K562 (cell line): ENCODE data around the gene NDUFB10. TPM values are rescaled to one million over a fixed set of nuclear protein-coding genes. Genes with fewer than 3 reads are reported as not detected.

Source experiments
- ATAC-seq: fragments of 200-7000 bp; cut with Tn5 transposase; 3 replicates; pipeline ENCODE4 v1.9.1; 2020; ENCODE audit warnings: moderate library complexity
- BruUV-seq: library from RNA; stranded (reverse); fragments of 400-500 nt; replicated peaks from 2 replicates; lab custom pipeline; 2021; lab: Mats Ljungman, UMichigan
- CTCF ChIA-PET: fragments of 300-600 bp; formaldehyde crosslinking; extraction: SDS; loops from one replicate; lab custom pipeline; 2021; ENCODE audit warnings: low intra/inter-chr PET ratio; lab: Yijun Ruan, JAX
- POLR2A ChIA-PET: fragments of 300-600, 350-650 bp; sonication (Branson Sonifier 250); formaldehyde crosslinking; extraction: SDS; loops from one replicate; lab custom pipeline; 2021; ENCODE audit warnings: antibody characterized with exemption, inconsistent platforms; lab: Yijun Ruan, JAX
- DNase-seq, 4 experiments: peaks; one replicate each; pipeline versions ENCODE4 v3.0.0 to v3.0.0-alpha.2; 2011 to 2018; ENCODE audit warnings: low spot score in 3 of 4, mixed read lengths in 3 of 4; ENCODE audit errors: extremely low read depth in 1 of 4
- FAIRE-seq: peaks from 2 replicates; lab custom pipeline; 2011; peaks lifted over from hg19 to GRCh38; lab: Jason Lieb, UNC
- H2AFZ ChIP-seq: 2 replicates; pipeline ENCODE4 v1.6.0; 2011; ENCODE audit warnings: low read depth, low read length, control low read depth, inconsistent platforms
- H3K27ac ChIP-seq: fragments of 200-600 bp; 3 replicates; pipeline ENCODE4 v1.8.0; 2011; ENCODE audit warnings: low read depth, mild to moderate bottlenecking, control low read depth, inconsistent platforms, low read length, moderate library complexity, mixed read lengths; ENCODE audit errors: extremely low read depth
- H3K27me3 ChIP-seq, 2 experiments: fragments of 300-600 bp in 1 of 2; 2 replicates in 1 of 2; 3 replicates in 1 of 2; pipeline versions ENCODE4 v1.6.0 to v1.8.0; 2011; ENCODE audit warnings: inconsistent platforms in 2 of 2, low read length in 2 of 2, mild to moderate bottlenecking in 1 of 2, mixed read lengths in 1 of 2, moderate library complexity in 1 of 2; ENCODE audit not compliant: control insufficient read depth in 2 of 2, insufficient read depth in 2 of 2
- H3K36me3 ChIP-seq: fragments of 300-600 bp; 3 replicates; pipeline ENCODE4 v1.8.0; 2011; ENCODE audit warnings: mild to moderate bottlenecking, low read length, inconsistent platforms; ENCODE audit not compliant: control insufficient read depth, insufficient read depth
- H3K4me1 ChIP-seq, 2 experiments: fragments of 200-600 bp in 1 of 2; replicated peaks in 1 of 2; 2 replicates in 1 of 2; 3 replicates in 1 of 2; pipeline versions ENCODE4 v1.5.1 to v1.8.0; 2011; ENCODE audit warnings: inconsistent platforms in 2 of 2, low read length in 2 of 2, mild to moderate bottlenecking in 1 of 2, mixed read lengths in 1 of 2, moderate library complexity in 1 of 2; ENCODE audit not compliant: control insufficient read depth in 2 of 2, insufficient read depth in 2 of 2
- H3K4me2 ChIP-seq: 2 replicates; pipeline ENCODE4 v1.6.1; 2011; ENCODE audit warnings: low read length, control low read depth, inconsistent platforms, mixed read lengths; ENCODE audit not compliant: insufficient read depth
- H3K4me3 ChIP-seq: fragments of 200-600 bp; sonication (generic), shearing (Covaris generic); 2 replicates; pipeline ENCODE4 v1.5.1; 2016; ENCODE audit warnings: control low read depth, inconsistent platforms
- H3K79me2 ChIP-seq: fragments of 200-600 bp; 3 replicates; pipeline ENCODE4 v1.8.0; 2011; ENCODE audit warnings: low read length, inconsistent platforms; ENCODE audit not compliant: control insufficient read depth, insufficient read depth
- H3K9ac ChIP-seq, 2 experiments: 2 replicates each; pipeline versions ENCODE4 v1.6.0 to v1.6.1; 2011; ENCODE audit warnings: low read depth in 2 of 2, low read length in 2 of 2, control low read depth in 1 of 2, inconsistent platforms in 1 of 2, mild to moderate bottlenecking in 1 of 2, mixed read lengths in 1 of 2; ENCODE audit not compliant: insufficient read depth in 1 of 2
- H3K9me1 ChIP-seq: one replicate; pipeline ENCODE4 v1.6.0; 2011; ENCODE audit warnings: inconsistent platforms, mild to moderate bottlenecking, low read length, moderate library complexity; ENCODE audit not compliant: control insufficient read depth, insufficient read depth
- H3K9me3 ChIP-seq: replicated peaks from 2 replicates; pipeline ENCODE4 v1.5.1; 2011; ENCODE audit warnings: low read depth, low read length, inconsistent platforms; ENCODE audit not compliant: control insufficient read depth, insufficient read depth
- H4K20me1 ChIP-seq: replicated peaks from 2 replicates; pipeline ENCODE4 v1.6.1; 2011; ENCODE audit warnings: low read length, inconsistent platforms, mixed read lengths; ENCODE audit not compliant: control insufficient read depth, insufficient read depth
- ATF1 ChIP-seq, 2 experiments: fragments of 450-650 bp in 1 of 2; IDR thresholded peaks; 2 replicates each; pipeline ENCODE4 v1.6.1; 2016; ENCODE audit warnings: missing compliant biosample characterization in 1 of 2, missing genetic modification characterization in 1 of 2
- CREB1 ChIP-seq, 2 experiments: sonication (generic) in 1 of 2; formaldehyde crosslinking in 1 of 2; IDR thresholded peaks; 2 replicates each; pipeline versions ENCODE4 v1.6.1 to v1.8.0; 2012 to 2022; ENCODE audit warnings: inconsistent platforms in 1 of 2, mild to moderate bottlenecking in 1 of 2, missing genetic modification reagents in 1 of 2, moderate library complexity in 1 of 2
- ETV1 ChIP-seq: fragments of 450-650 bp; conservative IDR thresholded peaks from 2 replicates; pipeline ENCODE4 v1.6.1; 2016; ENCODE audit warnings: missing genetic modification characterization, control low read depth, low read depth, missing compliant biosample characterization
- FOXM1 ChIP-seq, 2 experiments: fragments of 450-650 bp in 1 of 2; sonication (generic) in 1 of 2; formaldehyde crosslinking in 1 of 2; IDR thresholded peaks; 2 replicates each; pipeline versions ENCODE4 v1.6.1 to v1.9.0; 2017 to 2022; ENCODE audit warnings: low read depth in 2 of 2, mild to moderate bottlenecking in 2 of 2, missing genetic modification reagents in 1 of 2, moderate library complexity in 1 of 2
- HIVEP1 ChIP-seq: fragments of 250-450 bp; sonication (Bioruptor Pico); IDR thresholded peaks from 2 replicates; pipeline ENCODE4 v1.4.0; 2020; ENCODE audit warnings: mild to moderate bottlenecking
- HMG20A ChIP-seq: fragments of 450-650 bp; formaldehyde crosslinking; conservative IDR thresholded peaks from 2 replicates; pipeline ENCODE4 v1.4.0; 2020; ENCODE audit warnings: mild to moderate bottlenecking, mixed read lengths
- MITF ChIP-seq: IDR thresholded peaks from 2 replicates; pipeline ENCODE4 v1.6.1; 2014; ENCODE audit warnings: antibody characterized with exemption
- MTA3 ChIP-seq: fragments of 450-650 bp; formaldehyde crosslinking; IDR thresholded peaks from 2 replicates; pipeline ENCODE4 v1.6.1; 2017; ENCODE audit warnings: mild to moderate bottlenecking, borderline replicate concordance
- MXI1 ChIP-seq: IDR thresholded peaks from 2 replicates; pipeline ENCODE4 v1.6.1; 2011; ENCODE audit warnings: low read depth, mild to moderate bottlenecking, improper control_type of control experiment, low read length
- PYGO2 ChIP-seq: fragments of 450-650 bp; IDR thresholded peaks from 2 replicates; pipeline ENCODE4 v1.6.1; 2016; ENCODE audit warnings: mild to moderate bottlenecking, missing genetic modification characterization, moderate library complexity, missing compliant biosample characterization
- RBM25 ChIP-seq: fragments of 200-400 bp; formaldehyde crosslinking; IDR thresholded peaks from 2 replicates; pipeline ENCODE4 v1.6.1; 2018; ENCODE audit warnings: low read length, low read depth, moderate library complexity; ENCODE audit not compliant: severe bottlenecking
- RCOR1 ChIP-seq, 2 experiments: IDR thresholded peaks; 2 replicates each; pipeline ENCODE4 v1.6.1; 2012; ENCODE audit warnings: low read depth in 2 of 2, low read length in 2 of 2, borderline replicate concordance in 1 of 2, improper control_type of control experiment in 1 of 2
- SP1 ChIP-seq: sonication (generic); formaldehyde crosslinking; IDR thresholded peaks from 2 replicates; pipeline ENCODE4 v1.8.1; 2022; ENCODE audit warnings: mild to moderate bottlenecking, missing genetic modification reagents
- TEAD4 ChIP-seq, 2 experiments: sonication (generic) in 1 of 2; formaldehyde crosslinking in 1 of 2; IDR thresholded peaks; 2 replicates each; pipeline versions ENCODE4 v1.6.1 to v1.8.0; 2012 to 2022; ENCODE audit warnings: borderline replicate concordance in 1 of 2, inconsistent platforms in 1 of 2, low read length in 1 of 2, mild to moderate bottlenecking in 1 of 2, missing genetic modification reagents in 1 of 2
- THRAP3 ChIP-seq: fragments of 450-650 bp; IDR thresholded peaks from 2 replicates; pipeline ENCODE4 v1.6.1; 2016; ENCODE audit warnings: mild to moderate bottlenecking, inconsistent platforms, borderline replicate concordance
- ZNF277 ChIP-seq: fragments of 250-450 bp; sonication (Bioruptor Pico); IDR thresholded peaks from 2 replicates; pipeline ENCODE4 v1.8.0; 2022; ENCODE audit warnings: inconsistent platforms, mild to moderate bottlenecking, moderate library complexity, borderline replicate concordance
- ZNF77 ChIP-seq: fragments of 250-450 bp; sonication (Bioruptor Pico); IDR thresholded peaks from 2 replicates; pipeline ENCODE4 v1.5.0; 2020
- WGBS: fragments of 100-300 bp; shearing (Covaris generic); methylation state at CpG from one replicate; pipeline ENCODE4 v1.1.6; 2016; ENCODE audit warnings: low coverage, mixed read lengths; ENCODE audit not compliant: insufficient coverage; ENCODE audit errors: missing lambda C conversion rate; 5-methylcytosine and 5-hydroxymethylcytosine counted together
- in situ Hi-C: fragments of 300-500 bp; cut with MboI; formaldehyde crosslinking; loops from 4 replicates; pipeline ENCODE4 v1.15.0; 2018; ENCODE audit warnings: inconsistent platforms, mixed read lengths
- intact Hi-C: fragments of 100-400 bp; cut with micrococcal nuclease; formaldehyde crosslinking; loops from 2 replicates; pipeline ENCODE4 v1.14.2; 2022
- polyA plus RNA-seq, 8 experiments: library from polyadenylated mRNA; depleted of rRNA in 4 of 8; stranded (reverse) in 5 of 8; unstranded in 3 of 8; fragments of >200 nt; fragmentation: Nextera tagmentation in 2 of 8; fragmentation: Illumina TruSeq in 1 of 8; extraction: Ambion mirVana in 2 of 8; extraction: Trizol in 1 of 8; gene quantifications; 2 replicates each; pipeline versions ENCODE4 v1.2.1 to v1.2.3, GENCODE V29; 2011 to 2014; ENCODE audit warnings: inconsistent platforms in 1 of 8, missing spikeins in 1 of 8
- total RNA-seq, 7 experiments: library from RNA; depleted of rRNA in 6 of 7; stranded (reverse); fragments of >200 nt in 6 of 7; fragmentation: Illumina TruSeq in 2 of 7; extraction: Trizol in 2 of 7; gene quantifications; 2 replicates each; pipeline versions ENCODE4 v1.2.1 to v1.2.3, GENCODE V29; 2011 to 2021; ENCODE audit warnings: low replicate concordance in 1 of 7

NDUFB10 gene
- total and polyA plus RNA-seq, 9 of the 15 experiments (the other 6 are each of a cell fraction or from before 2014, with no cell fraction given), result 69.3 to 527 (median 161) TPM

- no peak for DNase-seq
- WGBS, result 50% methylated on average over 16 of the region's 22 CpGs
- Histone ChIP-seq H3K79me2 (peaks cover 31% of the 10 kb centered on the region), H3K9ac (peak overlapping the region; percentile 41 to 89), H3K36me3 (peaks cover 22% of the 10 kb centered on the region; the same call in 1 of the 3 replicates), H3K27ac (peak overlapping the region; percentile 78), H3K9me3 (no peaks in the 10 kb centered on the region), H3K4me1 (peaks cover 29 to 59% of the 10 kb centered on the region in 2 experiments), H3K27me3 (no peaks in the 10 kb centered on the region), H3K4me3 (no peak overlapping the region), H3K9me1 (no peaks in the 10 kb centered on the region), H3K4me2 (peak overlapping the region; percentile 69), H2AFZ (peak overlapping the region; percentile 95), H4K20me1 (no peaks in the 10 kb centered on the region; the same call in 1 of the 2 replicates)
- intact Hi-C loops (no loop called here), in situ Hi-C loops (no loop called here)
- BruUV-seq, result TSS peak; percentile 90
- ChIA-PET CTCF (no interaction called here), POLR2A (interaction anchor here (0.5 to 5.5 kb wide), 3 partner anchors 14 to 26 kb away, joined by 3 to 50 read pairs (median 4); partner anchors contain the start of genes RNF151 and RPS2)
- peak; percentile 1; the same call in 1 of the 3 replicates for ATAC-seq
- FAIRE-seq, result no peak
- no peak for TF ChIP-seq CREB1 (IDR thresholded peaks at IDR 0.05)
- TF ChIP-seq CREB1 (CRISPR knock-in tag; IDR thresholded peaks at IDR 0.05), result peak; percentile 49; the same call in 1 of the 2 replicates
- TF ChIP-seq ZNF277 (CRISPR knock-in tag), result 0 out of 2 replicates have a peak, but pooled peaks have one; percentile 23
- no peak for TF ChIP-seq HMG20A
- TF ChIP-seq FOXM1 (IDR thresholded peaks at IDR 0.05; ENCODE audit: low read depth), result no peak
- TF ChIP-seq FOXM1 (CRISPR knock-in tag; IDR thresholded peaks at IDR 0.05; ENCODE audit: low read depth), result 0 out of 2 replicates have a peak, but pooled peaks have one; percentile 13
- peak; percentile 78 for TF ChIP-seq RBM25
- TF ChIP-seq SP1, result peak; percentile 3; the same call in 1 of the 2 replicates
- no peak for TF ChIP-seq THRAP3
- TF ChIP-seq MTA3, result peak; percentile 72; the same call in 1 of the 2 replicates
- TF ChIP-seq ATF1 (CRISPR knock-in tag; IDR thresholded peaks at IDR 0.05), result no peak
- TF ChIP-seq ATF1 (tag; IDR thresholded peaks at IDR 0.05), result peak; percentile 50; the same call in 1 of the 2 replicates
- TF ChIP-seq MITF, result no peak
- TF ChIP-seq RCOR1 (IDR thresholded peaks at IDR 0.05; ENCODE audit: borderline replicate concordance in 1 of 2, low read depth in 2 of 2, low read length in 2 of 2), result 0 out of 4 replicates have a peak, but pooled peaks of 1 of the 2 experiments have one; percentile 3
- TF ChIP-seq PYGO2 (tag), result no peak
- TF ChIP-seq HIVEP1, result no peak
- no peak for TF ChIP-seq MXI1
- TF ChIP-seq ZNF77 (CRISPR knock-in tag), result no peak
- 0 out of 2 replicates have a peak, but pooled peaks have one; percentile 4 for TF ChIP-seq ETV1
- no peak for TF ChIP-seq TEAD4 (IDR thresholded peaks at IDR 0.05; ENCODE audit: low read length)
- TF ChIP-seq TEAD4 (CRISPR knock-in tag; IDR thresholded peaks at IDR 0.05; ENCODE audit: borderline replicate concordance), result no peak
These were observed 32.2 kb downstream of the NDUFB10 start for GRCh38 chr16:1991588-1991947.
